Inflammatory macrophage (primary cell): ENCODE results near the gene RSPRY1.
"Not testable (repeated sequence)": the region's sequence is repeated elsewhere in the genome, so short reads cannot be mapped to it uniquely, and the experiment has no call there.

Experiments
- DNase-seq, 2 donors: peaks; one replicate each; pipeline ENCODE4 v3.0.0-alpha.2; 2020 to 2022

Gene RSPRY1

DNA sequence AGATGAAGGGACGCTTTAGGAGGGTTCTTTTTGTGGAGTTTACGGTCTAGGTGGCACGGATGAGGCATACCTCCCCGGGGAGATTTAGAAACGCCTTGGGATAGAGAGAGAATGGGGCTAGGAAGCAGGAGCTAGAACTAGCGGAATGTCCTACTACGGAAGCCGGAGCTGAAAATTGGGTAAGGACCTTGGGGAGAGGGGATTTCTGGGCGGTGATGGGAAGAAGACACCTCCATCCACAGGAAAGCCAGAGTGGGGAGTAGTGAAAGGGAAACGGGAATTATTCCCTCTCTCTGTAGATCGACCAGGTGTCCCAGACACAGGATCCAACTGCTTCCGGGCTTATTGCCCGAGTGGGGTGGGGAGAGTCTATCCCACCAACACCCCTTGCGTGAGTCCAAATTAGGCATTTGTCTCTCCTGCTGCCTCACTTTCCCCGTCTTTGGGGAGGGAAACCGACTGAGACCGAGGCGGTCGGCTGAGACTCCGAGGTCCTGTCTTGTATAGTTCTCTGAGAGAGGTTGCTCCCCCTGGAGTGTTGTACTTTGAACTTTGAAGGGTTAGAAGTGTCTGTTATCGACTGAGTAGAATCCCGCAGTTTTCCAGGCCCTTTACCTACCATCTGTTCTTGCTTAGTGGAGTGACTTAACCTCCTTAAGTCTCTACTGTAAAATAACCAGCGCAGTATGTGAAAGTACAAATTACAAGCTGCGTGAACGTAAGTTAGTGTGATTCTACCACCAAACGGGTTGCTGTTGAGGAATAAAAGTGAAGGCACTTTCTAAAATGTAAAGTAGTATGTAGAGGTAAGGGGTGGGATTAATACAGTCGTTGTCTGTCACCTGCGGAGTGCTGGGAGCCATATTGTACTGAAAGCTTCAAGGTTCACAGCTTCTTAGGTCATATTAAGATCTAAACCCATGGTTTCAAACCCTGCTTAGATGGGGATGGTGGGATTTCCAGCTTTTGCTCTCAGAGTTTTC lies 1.0 kb downstream of the RSPRY1 start:
- peak in 1 of 2 donors; percentile 1 for DNase-seq

GRCh38 chr16:57187902-57188710 lies 2.0 kb downstream of the RSPRY1 start:
- DNase-seq, result not testable (repeated sequence)

GRCh38 chr16:57188711-57189002 lies 2.5 kb downstream of the RSPRY1 start:
- DNase-seq, result no peak

- DNase-seq, result not testable (repeated sequence)
These were observed 3.4 kb downstream of the RSPRY1 start for GRCh38 chr16:57189527-57189926.

GRCh38 chr16:57190136-57190535 lies 4.0 kb downstream of the RSPRY1 start:
- no peak for DNase-seq

- DNase-seq, result peak in 1 of 2 donors; percentile 10
These were observed 5.0 kb downstream of the RSPRY1 start for GRCh38 chr16:57191056-57191571.

- DNase-seq, result no peak
These were observed 6.0 kb downstream of the RSPRY1 start for GRCh38 chr16:57192146-57192545.

- no peak for DNase-seq
These were observed 6.8 kb downstream of the RSPRY1 start for GRCh38 chr16:57192720-57193486.

GRCh38 chr16:57194512-57194911 lies 8.4 kb downstream of the RSPRY1 start:
- no peak for DNase-seq

DNA sequence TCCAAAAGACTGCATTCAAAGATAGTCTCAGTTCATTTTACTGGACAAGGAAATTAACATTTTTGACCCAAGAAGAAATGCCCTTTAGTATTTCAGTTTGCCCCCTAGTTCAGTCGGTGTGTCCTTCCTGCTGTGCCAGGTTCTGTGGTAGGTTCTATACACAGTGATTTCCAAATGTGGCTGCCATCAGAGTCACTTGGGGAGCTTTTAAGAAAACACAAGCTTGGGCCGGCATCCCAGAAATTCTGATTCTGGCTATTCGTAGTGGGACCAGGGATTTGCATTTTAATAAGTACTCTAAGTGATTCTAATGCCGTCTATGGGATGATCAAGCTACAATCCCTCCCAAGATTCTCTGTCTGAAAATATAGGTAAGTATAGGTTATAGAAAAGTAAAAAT lies 10.2 kb downstream of the RSPRY1 start:
- no peak for DNase-seq

DNA sequence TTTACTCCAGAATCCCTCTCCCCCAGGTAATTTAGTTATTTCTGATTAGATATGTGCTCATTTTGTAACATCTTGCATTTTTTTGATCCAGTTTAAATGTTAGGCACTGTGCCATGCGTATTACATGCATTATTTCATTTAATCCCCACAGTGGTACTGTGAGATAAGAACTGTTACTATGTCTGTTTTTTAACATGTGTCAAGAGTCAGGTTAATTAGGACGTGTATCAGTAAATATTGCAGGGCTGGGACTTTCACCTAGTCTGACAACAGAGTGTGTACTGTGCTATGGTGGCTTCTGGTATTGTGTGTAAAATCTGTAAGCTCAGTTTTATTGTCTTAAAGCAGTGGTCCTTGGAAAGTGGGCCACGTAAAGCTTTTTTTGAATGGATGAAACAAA lies 10.6 kb downstream of the RSPRY1 start:
- no peak for DNase-seq

DNA sequence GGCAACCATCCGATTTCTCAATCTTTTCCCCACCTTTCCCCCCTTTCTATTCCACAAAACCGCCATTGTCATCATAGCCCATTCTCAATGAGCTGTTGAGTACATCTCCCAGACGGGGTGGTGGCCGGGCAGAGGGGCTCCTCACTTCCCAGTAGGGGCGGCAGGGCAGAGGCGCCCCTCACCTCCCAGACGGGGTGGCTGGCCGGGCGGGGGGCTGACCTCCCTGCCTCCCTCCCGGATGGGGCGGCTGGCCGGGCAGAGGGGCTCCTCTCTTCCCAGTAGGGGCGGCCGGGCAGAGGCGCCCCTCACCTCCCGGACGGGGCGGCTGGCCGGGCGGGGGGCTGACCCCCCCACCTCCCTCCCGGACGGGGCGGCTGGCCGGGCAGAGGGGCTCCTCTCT lies 14.2 kb downstream of the RSPRY1 start:
- DNase-seq, result not testable (repeated sequence)

- not testable (repeated sequence) for DNase-seq
These were observed 14.8 kb downstream of the RSPRY1 start for GRCh38 chr16:57200926-57201325.

- DNase-seq, result no peak
These were observed 16.2 kb downstream of the RSPRY1 start for GRCh38 chr16:57202095-57202886.

GRCh38 chr16:57203451-57203850 lies 17.3 kb downstream of the RSPRY1 start:
- DNase-seq, result no peak

- no peak for DNase-seq
These were observed 18.5 kb downstream of the RSPRY1 start for GRCh38 chr16:57204675-57205074.

GRCh38 chr16:57208926-57209325 lies 22.8 kb downstream of the RSPRY1 start:
- DNase-seq, result no peak

- no peak for DNase-seq
These were observed 23.7 kb downstream of the RSPRY1 start for GRCh38 chr16:57209780-57210179.

- no peak for DNase-seq
These were observed 27.3 kb downstream of the RSPRY1 start for GRCh38 chr16:57213462-57213861.

- DNase-seq, result no peak
These were observed 30.8 kb downstream of the RSPRY1 start for GRCh38 chr16:57216968-57217367.

GRCh38 chr16:57223057-57223456 lies 36.9 kb downstream of the RSPRY1 start:
- DNase-seq, result no peak
